ENCODE results near the gene PDCD2. TPM values are rescaled to one million over a fixed set of nuclear protein-coding genes. Genes with fewer than 3 reads are reported as not detected.
"Not testable (repeated sequence)": the region's sequence is repeated elsewhere in the genome, so short reads cannot be mapped to it uniquely, and the experiment has no call there.

PDCD2 gene
- total and polyA plus RNA-seq, 2 donors = 47.2 to 62.5 TPM

DNA sequence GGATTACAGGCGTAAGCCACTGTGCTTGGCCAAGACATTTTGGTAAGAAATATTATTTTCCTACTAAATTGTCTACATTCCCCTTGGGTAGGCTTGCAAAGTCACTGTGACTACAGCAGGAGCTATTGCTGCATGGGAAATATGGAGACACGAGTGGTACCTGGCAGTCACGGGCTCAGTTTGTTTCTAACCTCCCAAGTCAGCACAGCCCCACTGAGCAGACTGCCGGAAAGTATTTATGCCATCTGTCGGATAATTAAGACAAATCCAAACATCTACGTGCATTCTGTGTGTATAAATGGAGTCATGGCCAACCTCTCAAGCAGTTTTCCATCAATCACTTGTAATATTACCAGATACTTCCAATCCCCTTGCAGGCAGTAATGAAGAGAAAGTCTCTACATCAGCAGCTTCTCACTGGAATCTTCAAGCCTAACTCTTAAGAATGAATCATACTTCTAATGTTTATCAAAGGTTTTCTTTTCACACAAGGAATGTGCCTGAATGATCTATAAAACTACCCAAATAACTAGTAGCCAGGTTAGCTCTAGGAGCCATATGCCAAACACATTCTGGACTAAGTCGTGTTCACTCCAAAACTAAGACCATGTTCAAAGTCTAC, 51.5 kb downstream of the PDCD2 start:
- H3K4me3 ChIP-seq (ENCODE audit: low read depth, low read length) = no peak overlapping the region
- no peaks in the 10 kb centered on the region for H3K4me1 ChIP-seq (ENCODE audit: insufficient read depth)
- 75% methylated on average over 7 of the region's 7 CpGs for WGBS
- H3K27ac ChIP-seq (ENCODE audit: low read depth) = no peak overlapping the region
- no peak for DNase-seq (ENCODE audit: extremely low spot score)
- peaks cover 2% of the 10 kb centered on the region for H3K36me3 ChIP-seq (ENCODE audit: insufficient read depth)

DNA sequence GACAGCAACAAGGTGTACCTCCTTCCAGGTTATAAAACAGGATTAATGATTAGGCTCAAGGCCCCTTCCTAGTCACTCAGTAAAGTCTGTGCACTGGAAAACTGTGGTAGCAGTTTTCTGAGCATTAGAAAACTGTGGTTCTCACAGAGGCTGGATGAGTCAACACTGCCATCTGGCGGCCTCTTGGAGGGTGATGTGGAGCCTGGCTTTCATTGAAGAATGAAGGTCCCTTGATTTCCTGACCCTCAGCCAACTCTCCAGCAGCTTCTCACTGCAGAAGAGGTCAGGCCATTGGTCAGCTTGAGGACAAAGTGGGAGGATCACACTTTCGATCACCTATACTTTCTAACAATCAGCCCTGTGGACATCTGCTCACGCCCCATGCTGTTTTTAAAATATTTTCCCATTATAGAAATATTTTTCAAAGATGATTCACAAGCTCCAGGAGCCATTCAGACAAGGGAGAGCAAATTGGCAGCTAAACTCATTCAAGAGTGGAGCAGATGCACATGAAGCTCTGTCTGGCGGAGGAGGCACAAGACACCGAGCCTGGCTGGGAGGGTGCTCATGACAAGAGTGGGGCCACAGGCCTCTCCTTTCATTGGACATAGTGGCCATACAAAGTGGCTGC, 54.5 kb downstream of the PDCD2 start:
- Histone ChIP-seq H3K4me3 (ENCODE audit: low read depth, low read length) (no peak overlapping the region), H3K4me1 (ENCODE audit: insufficient read depth) (no peaks in the 10 kb centered on the region), H3K36me3 (ENCODE audit: insufficient read depth) (no peaks in the 10 kb centered on the region), H3K27ac (ENCODE audit: low read depth) (no peak overlapping the region)
- DNase-seq (ENCODE audit: extremely low spot score) = peak; percentile 57
- 51% methylated on average over 5 of the region's 5 CpGs for WGBS

DNA sequence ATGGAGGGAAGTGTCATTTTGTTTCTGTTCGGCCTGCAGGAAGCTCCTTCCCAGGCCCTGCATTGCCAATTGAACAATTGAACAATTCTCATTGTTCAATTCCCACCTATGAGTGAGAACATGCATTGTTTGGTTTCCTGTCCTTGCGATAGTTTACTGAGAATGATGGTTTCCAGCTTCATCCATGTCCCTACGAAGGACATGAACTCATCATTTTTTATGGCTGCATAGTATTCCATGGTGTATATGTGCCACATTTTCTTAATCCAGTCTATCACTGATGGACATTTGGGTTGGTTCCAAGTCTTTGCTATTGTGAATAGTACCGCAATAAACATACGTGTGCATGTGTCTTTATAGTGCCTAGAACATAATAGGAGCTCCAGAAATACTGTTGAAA, 56.4 kb downstream of the PDCD2 start:
- H3K4me1 ChIP-seq (ENCODE audit: insufficient read depth); H3K36me3 ChIP-seq (ENCODE audit: insufficient read depth); H3K27ac ChIP-seq (ENCODE audit: low read depth); DNase-seq (ENCODE audit: extremely low spot score); H3K4me3 ChIP-seq (ENCODE audit: low read depth, low read length): not testable (repeated sequence)
- 95% methylated on average over 5 of the region's 5 CpGs for WGBS

DNA sequence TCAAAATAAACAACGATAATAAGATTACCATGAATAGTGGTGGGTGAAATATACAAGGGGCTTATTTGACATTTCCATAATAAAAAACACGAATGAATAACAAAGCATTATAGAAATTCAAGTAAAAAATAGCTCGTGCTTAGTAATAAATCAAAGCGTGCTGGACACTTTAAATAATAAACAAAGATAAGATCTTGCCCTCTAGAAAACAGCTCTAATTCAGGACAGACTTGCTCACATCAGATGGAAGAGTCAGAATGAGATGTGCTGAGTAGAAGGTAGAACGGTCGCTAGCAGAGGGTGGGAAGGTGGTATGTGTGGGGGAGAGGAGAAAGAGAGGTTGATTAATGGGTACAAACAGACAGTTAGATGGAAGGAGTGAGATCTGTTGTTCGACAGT, 58.6 kb downstream of the PDCD2 start:
- no peak overlapping the region for H3K4me3 ChIP-seq (ENCODE audit: low read depth, low read length)
- no peak overlapping the region for H3K27ac ChIP-seq (ENCODE audit: low read depth)
- DNase-seq (ENCODE audit: extremely low spot score) = no peak
- H3K4me1 ChIP-seq (ENCODE audit: insufficient read depth) = no peaks in the 10 kb centered on the region
- WGBS = 36% methylated on average over 7 of the region's 7 CpGs
- H3K36me3 ChIP-seq (ENCODE audit: insufficient read depth) = no peaks in the 10 kb centered on the region

Other genes with a start within 250 kb of the PDCD2 start
- gene PSMB1, start 31.3 kb downstream of the PDCD2 start, total RNA-seq = 190 TPM
- 248 TPM for gene PSMB1, start 31.3 kb downstream of the PDCD2 start, polyA plus RNA-seq
- gene TBP, start 30.3 kb downstream of the PDCD2 start, total RNA-seq = 11.4 TPM
- 13.7 TPM for gene TBP, start 30.3 kb downstream of the PDCD2 start, polyA plus RNA-seq

Data from urinary bladder (tissue), 4 donors.